ENCODE measurements around the gene IFI6.

Gene IFI6

GRCh38 chr1:27669876-27670275 is 2.1 kb downstream of the IFI6 start:
- no peak for DNase-seq

- peak; percentile 42 for DNase-seq
Observed at GRCh38 chr1:27668808-27669723, 2.9 kb downstream of the IFI6 start.

GRCh38 chr1:27668121-27668807 is 3.7 kb downstream of the IFI6 start:
- no peak for DNase-seq

GRCh38 chr1:27666791-27667254 is 5.2 kb downstream of the IFI6 start:
- DNase-seq: no peak

GRCh38 chr1:27666294-27666693 is 5.7 kb downstream of the IFI6 start:
- no peak for DNase-seq

- DNase-seq: no peak
Observed at GRCh38 chr1:27665016-27665651, 6.9 kb downstream of the IFI6 start.

GRCh38 chr1:27664291-27664690 is 7.7 kb downstream of the IFI6 start:
- no peak for DNase-seq

GRCh38 chr1:27662707-27663393 is 9.1 kb downstream of the IFI6 start:
- DNase-seq: peak; percentile 89

- no peak for DNase-seq
Observed at GRCh38 chr1:27662261-27662660, 9.7 kb downstream of the IFI6 start.

GRCh38 chr1:27661412-27662075 is 10.4 kb downstream of the IFI6 start:
- no peak for DNase-seq

- no peak for DNase-seq
Observed at GRCh38 chr1:27660300-27660835, 11.6 kb downstream of the IFI6 start.

- DNase-seq: peak; percentile 77
Observed at GRCh38 chr1:27659497-27660299, 12.3 kb downstream of the IFI6 start.

GRCh38 chr1:27658951-27659496 is 13.0 kb downstream of the IFI6 start:
- no peak for DNase-seq

- DNase-seq: no peak
Observed at GRCh38 chr1:27656157-27656893, 15.7 kb downstream of the IFI6 start.

- DNase-seq: no peak
Observed at GRCh38 chr1:27655151-27655937, 16.6 kb downstream of the IFI6 start.

- DNase-seq: no peak
Observed at GRCh38 chr1:27652111-27652864, 19.7 kb downstream of the IFI6 start.

GRCh38 chr1:27650539-27651175 is 21.3 kb downstream of the IFI6 start:
- DNase-seq: no peak

GRCh38 chr1:27650171-27650538 is 21.8 kb downstream of the IFI6 start:
- no peak for DNase-seq

Data from midbrain (tissue), 1 donor.